Measurements from ENCODE around the gene HGFAC. TPM values are rescaled to one million over a fixed set of nuclear protein-coding genes. Genes with fewer than 3 reads are reported as not detected.
A peak's percentile ranks its signal among the peaks of the same experiment; 100 is the strongest.
"Not testable (repeated sequence)": the region's sequence is repeated elsewhere in the genome, so short reads cannot be mapped to it uniquely, and the experiment has no call there.

The HGFAC gene
- total RNA-seq, 6 donors from 2014 or later, result 0.20 to 1.1 (median 0.49) TPM; not detected in 1

DNA sequence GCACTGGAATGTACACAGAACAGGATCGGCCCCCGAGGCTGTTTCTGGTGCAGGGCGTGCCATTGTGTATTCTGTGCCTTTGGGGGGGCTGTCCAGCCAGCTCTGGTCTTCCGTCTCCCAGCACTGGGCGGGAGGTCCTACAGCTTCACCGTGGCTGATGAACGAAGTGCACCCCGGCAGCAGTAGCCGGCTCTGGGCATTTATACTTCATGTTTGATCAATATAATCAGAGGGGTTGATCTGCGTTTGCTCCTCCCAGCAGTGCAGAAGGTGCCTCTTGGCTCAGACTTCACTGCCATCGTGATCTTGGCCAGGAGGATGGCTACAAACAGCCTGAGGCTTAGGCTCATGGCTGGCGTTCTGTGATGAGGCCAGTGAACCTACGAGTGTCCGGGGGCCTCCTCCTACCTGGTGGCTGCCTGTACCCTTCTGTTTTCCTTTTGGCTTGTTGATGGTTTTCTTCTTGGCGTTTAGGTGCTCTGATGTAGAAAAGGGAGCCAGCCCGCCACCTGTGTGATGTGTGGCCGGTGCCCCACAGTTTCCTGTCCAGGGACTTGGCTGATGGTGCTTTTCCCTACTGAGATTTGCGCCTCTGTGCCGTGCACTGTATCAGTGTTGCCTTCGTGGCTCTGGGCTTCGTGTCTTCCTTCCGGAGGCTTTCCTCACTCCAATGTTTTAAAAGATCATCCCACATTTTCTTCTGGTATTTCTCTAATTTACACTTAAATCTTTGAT lies 31.2 kb upstream of the HGFAC start:
- no peak for ATAC-seq (ENCODE audit: low FRiP score in 2 of 2)
- no peaks in the 10 kb centered on the region for H3K4me1 ChIP-seq
- WGBS, 2 donors, result 86 to 89% methylated on average over 14 to 22 of the region's 22 CpGs
- H3K27me3 ChIP-seq, result no peaks in the 10 kb centered on the region
- H3K9me3 ChIP-seq, result no peaks in the 10 kb centered on the region
- no peak overlapping the region for H3K4me3 ChIP-seq
- no peak overlapping the region for H3K27ac ChIP-seq
- peaks cover 0 to 4% (median 3%) of the 10 kb centered on the region in 4 donors for H3K36me3 ChIP-seq
- no peak for DNase-seq
- TF ChIP-seq EP300 (IDR thresholded peaks at IDR 0.05), result no peak
- TF ChIP-seq, protein P1, sequence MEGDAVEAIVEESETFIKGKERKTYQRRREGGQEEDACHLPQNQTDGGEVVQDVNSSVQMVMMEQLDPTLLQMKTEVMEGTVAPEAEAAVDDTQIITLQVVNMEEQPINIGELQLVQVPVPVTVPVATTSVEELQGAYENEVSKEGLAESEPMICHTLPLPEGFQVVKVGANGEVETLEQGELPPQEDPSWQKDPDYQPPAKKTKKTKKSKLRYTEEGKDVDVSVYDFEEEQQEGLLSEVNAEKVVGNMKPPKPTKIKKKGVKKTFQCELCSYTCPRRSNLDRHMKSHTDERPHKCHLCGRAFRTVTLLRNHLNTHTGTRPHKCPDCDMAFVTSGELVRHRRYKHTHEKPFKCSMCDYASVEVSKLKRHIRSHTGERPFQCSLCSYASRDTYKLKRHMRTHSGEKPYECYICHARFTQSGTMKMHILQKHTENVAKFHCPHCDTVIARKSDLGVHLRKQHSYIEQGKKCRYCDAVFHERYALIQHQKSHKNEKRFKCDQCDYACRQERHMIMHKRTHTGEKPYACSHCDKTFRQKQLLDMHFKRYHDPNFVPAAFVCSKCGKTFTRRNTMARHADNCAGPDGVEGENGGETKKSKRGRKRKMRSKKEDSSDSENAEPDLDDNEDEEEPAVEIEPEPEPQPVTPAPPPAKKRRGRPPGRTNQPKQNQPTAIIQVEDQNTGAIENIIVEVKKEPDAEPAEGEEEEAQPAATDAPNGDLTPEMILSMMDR (IDR thresholded peaks at IDR 0.05), result no peak
- no peak for TF ChIP-seq POLR2AphosphoS5 (IDR thresholded peaks at IDR 0.05)
- no peak for TF ChIP-seq POLR2A (IDR thresholded peaks at IDR 0.05)

DNA sequence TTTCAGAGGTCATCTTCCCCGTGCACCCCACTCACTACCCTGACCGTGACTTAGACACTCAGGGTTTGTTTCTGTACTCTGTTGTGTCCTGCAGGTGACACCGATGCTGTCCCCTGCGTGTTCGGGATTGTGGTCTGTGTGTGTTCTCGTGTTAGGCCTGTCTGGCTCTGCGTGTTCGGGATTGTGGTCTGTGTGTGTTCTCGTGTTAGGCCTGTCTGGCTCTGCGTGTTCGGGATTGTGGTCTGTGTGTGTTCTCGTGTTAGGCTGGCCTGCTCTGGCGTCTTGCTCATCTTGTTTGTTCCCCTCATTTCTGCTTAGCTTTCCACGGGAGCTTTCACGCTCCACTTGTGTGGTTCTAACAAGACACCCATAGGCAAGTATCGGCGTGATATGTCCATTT lies 30.6 kb upstream of the HGFAC start:
- not testable (repeated sequence) for H3K4me1 ChIP-seq; H3K27ac ChIP-seq; H3K27me3 ChIP-seq; ATAC-seq (ENCODE audit: low FRiP score in 2 of 2); H3K9me3 ChIP-seq; H3K4me3 ChIP-seq; DNase-seq
- H3K36me3 ChIP-seq, result peaks cover 3 to 10% (median 8%) of the 10 kb centered on the region in 4 donors
- 95 to 96% methylated on average over 17 of the region's 17 CpGs for WGBS, 2 donors

DNA sequence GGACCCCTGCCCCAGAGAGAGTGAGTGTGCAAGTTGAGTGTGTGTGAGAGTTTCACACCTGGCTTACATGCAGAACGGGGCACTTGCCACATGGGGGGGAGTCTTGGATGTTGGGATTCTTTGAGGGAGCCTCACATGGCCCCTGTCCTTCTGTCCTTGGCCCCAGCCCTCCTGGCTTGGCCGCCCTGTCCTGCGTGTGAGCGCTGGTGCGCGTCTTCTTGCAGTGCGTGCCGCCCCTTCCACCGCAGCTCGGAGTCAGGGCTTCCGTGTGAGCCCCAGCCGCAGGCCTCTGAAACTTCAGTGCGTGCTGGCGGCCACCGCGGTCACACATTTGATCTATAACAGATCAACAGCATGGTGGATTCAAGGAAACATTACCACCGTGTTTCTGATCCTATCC lies 30.1 kb upstream of the HGFAC start:
- Histone ChIP-seq H3K4me3 (no peak overlapping the region), H3K9me3 (no peaks in the 10 kb centered on the region), H3K27ac (no peak overlapping the region), H3K27me3 (no peaks in the 10 kb centered on the region), H3K36me3 (peaks cover 6 to 15% (median 12%) of the 10 kb centered on the region in 4 donors), H3K4me1 (no peaks in the 10 kb centered on the region)
- TF ChIP-seq POLR2A (IDR thresholded peaks at IDR 0.05), result no peak
- TF ChIP-seq, protein P1 (IDR thresholded peaks at IDR 0.05), result no peak
- no peak for TF ChIP-seq EP300 (IDR thresholded peaks at IDR 0.05)
- no peak for TF ChIP-seq POLR2AphosphoS5 (IDR thresholded peaks at IDR 0.05)
- 92 to 94% methylated on average over 17 of the region's 17 CpGs for WGBS, 2 donors
- ATAC-seq (ENCODE audit: low FRiP score in 2 of 2) (no peak), DNase-seq (peak in 1 of 2 donors; percentile 67)

DNA sequence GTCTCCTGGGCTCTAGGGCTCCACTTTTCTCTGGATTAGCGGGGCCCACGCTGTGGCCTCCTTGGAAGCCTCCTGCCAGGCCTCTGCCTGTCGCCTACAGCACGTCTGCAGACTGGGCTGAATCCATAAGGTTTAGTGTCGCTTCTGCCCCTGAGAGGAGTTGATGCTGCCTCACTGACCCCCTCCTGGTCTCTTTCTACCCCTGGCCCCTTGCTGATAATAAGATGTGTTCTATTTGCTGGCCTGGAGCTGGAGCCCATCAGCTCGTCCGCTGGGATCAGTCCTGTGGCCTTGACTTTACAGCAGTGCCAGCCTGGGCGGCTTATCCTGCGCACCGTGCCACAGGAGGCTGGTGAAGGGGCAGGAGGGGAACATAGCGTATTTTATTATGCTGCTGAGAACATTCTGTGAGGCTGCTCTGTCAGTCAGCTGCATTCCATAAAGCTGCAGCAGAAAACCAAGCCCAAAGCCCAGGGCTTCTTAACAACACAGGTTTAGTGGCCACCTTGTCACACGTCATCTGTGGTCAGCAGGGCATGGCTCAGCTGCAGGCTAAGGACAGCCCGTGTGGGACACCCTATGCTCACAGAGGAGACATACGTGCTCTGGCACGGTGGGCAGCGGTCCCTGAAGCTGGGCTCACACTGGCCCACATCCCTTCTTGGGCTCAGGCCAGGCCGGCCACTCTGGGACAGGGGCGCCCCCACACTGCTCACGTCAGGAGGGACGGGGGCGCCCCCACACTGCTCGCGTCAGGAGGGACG lies 29.3 kb upstream of the HGFAC start:
- Histone ChIP-seq H3K27me3 (no peaks in the 10 kb centered on the region), H3K27ac (no peak overlapping the region), H3K36me3 (peaks cover 6 to 23% (median 20%) of the 10 kb centered on the region in 4 donors), H3K4me3 (no peak overlapping the region), H3K4me1 (no peaks in the 10 kb centered on the region), H3K9me3 (no peaks in the 10 kb centered on the region)
- TF ChIP-seq EP300 (IDR thresholded peaks at IDR 0.05) (no peak), POLR2AphosphoS5 (IDR thresholded peaks at IDR 0.05) (no peak), POLR2A (IDR thresholded peaks at IDR 0.05) (no peak)
- TF ChIP-seq, protein P1 (IDR thresholded peaks at IDR 0.05), result no peak
- 92% methylated on average over 12 to 19 of the region's 24 CpGs for WGBS, 2 donors
- peak in 1 of 2 donors; percentile 59 for DNase-seq
- no peak for ATAC-seq (ENCODE audit: low FRiP score in 2 of 2)

DNA sequence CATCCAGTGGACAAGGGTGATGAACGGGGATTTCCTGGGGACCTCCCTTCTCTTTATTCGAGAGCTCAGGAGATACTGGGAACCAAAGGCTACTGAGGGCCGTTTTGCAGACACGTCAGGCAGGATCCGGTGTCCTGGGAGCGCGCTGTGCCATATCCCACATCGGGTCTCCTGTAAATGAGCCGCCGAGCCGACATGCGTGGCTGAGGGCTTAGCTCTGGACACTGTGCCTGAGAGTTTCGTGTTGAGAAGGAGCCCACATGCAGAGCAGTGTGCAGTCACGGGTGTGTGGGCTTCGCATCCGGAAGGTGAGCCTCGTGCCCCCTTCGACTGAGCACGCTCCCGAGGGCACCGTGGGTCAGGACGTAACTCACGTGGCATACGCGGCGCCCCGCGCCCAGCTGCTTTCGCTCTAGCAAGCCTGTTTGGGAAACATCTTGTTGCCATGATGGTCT lies 28.5 kb upstream of the HGFAC start:
- WGBS, 2 donors, result 93 to 95% methylated on average over 21 to 29 of the region's 29 CpGs
- Histone ChIP-seq H3K4me3 (no peak overlapping the region), H3K4me1 (no peaks in the 10 kb centered on the region), H3K9me3 (no peaks in the 10 kb centered on the region), H3K27me3 (no peaks in the 10 kb centered on the region), H3K27ac (no peak overlapping the region), H3K36me3 (peaks cover 6 to 31% (median 27%) of the 10 kb centered on the region in 4 donors)
- DNase-seq (peak; percentile 17 to 83), ATAC-seq (ENCODE audit: low FRiP score in 2 of 2) (no peak)
- TF ChIP-seq POLR2A (IDR thresholded peaks at IDR 0.05) (no peak), EP300 (IDR thresholded peaks at IDR 0.05) (no peak), POLR2AphosphoS5 (IDR thresholded peaks at IDR 0.05) (no peak)
- TF ChIP-seq, protein P1 (IDR thresholded peaks at IDR 0.05), result no peak

Data from upper lobe of left lung (tissue), 6 donors.